Chondrocyte (in vitro differentiated cells): ENCODE results near the gene GALNT2. TPM values are rescaled to one million over a fixed set of nuclear protein-coding genes. Genes with fewer than 3 reads are reported as not detected.

Experiments used
- DNase-seq: peaks from one replicate; pipeline ENCODE4 v3.0.0; 2021; ENCODE audit warnings: mixed read lengths, low spot score
- H3K27ac Mint-ChIP-seq: one replicate; pipeline ENCODE4 v1.8.0; 2021; ENCODE audit warnings: mild to moderate bottlenecking, moderate library complexity, mixed read lengths; ENCODE audit not compliant: unreplicated experiment
- H3K27me3 Mint-ChIP-seq: 2 replicates; pipeline ENCODE4 v1.8.0; 2021; ENCODE audit warnings: low read depth, mixed read lengths
- H3K36me3 Mint-ChIP-seq: 2 replicates; pipeline ENCODE4 v1.8.0; 2021; ENCODE audit warnings: low read depth, mixed read lengths
- H3K4me1 Mint-ChIP-seq: 2 replicates; pipeline ENCODE4 v1.8.0; 2021; ENCODE audit warnings: low read depth, mild to moderate bottlenecking, mixed read lengths
- H3K4me3 Mint-ChIP-seq: one replicate; pipeline ENCODE4 v1.8.0; 2021; ENCODE audit warnings: mild to moderate bottlenecking, moderate library complexity, mixed read lengths; ENCODE audit not compliant: unreplicated experiment
- H3K9me3 Mint-ChIP-seq: 2 replicates; pipeline ENCODE4 v1.8.0; 2021; ENCODE audit warnings: low read depth, mixed read lengths
- total RNA-seq: library from RNA; stranded (reverse); gene quantifications from 3 replicates; pipeline ENCODE4 v1.2.1, GENCODE V29; 2021
- TF ChIP-seq, protein P1 (sequence below): fragments of 200-600 bp; sonication (generic); IDR thresholded peaks from 2 replicates; pipeline ENCODE4 v1.5.0; 2021; ENCODE audit warnings: antibody characterized with exemption, mild to moderate bottlenecking, moderate library complexity

The GALNT2 gene
- total RNA-seq, 1 donor from 2014 or later: 223 TPM

DNA sequence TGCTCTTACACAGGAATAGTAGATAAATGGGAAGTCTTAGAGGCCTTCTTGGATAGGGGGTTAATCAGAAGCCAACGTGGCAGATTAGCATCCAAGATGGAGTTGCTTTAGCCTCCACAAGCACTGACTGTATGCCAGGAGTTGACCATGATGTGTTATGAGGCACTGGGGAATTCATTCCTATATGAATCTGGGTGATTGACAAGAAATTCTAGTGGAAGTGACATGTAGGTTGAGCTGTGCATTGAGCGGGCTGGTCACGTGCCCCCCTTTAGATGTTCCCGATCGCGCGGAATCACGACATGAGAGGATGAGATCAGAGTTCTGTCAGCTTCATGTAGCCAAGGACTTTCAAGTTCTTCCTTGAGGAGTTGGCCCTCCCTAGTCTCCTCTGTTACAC is 31.7 kb downstream of the GALNT2 start:
- TF ChIP-seq, protein P1, sequence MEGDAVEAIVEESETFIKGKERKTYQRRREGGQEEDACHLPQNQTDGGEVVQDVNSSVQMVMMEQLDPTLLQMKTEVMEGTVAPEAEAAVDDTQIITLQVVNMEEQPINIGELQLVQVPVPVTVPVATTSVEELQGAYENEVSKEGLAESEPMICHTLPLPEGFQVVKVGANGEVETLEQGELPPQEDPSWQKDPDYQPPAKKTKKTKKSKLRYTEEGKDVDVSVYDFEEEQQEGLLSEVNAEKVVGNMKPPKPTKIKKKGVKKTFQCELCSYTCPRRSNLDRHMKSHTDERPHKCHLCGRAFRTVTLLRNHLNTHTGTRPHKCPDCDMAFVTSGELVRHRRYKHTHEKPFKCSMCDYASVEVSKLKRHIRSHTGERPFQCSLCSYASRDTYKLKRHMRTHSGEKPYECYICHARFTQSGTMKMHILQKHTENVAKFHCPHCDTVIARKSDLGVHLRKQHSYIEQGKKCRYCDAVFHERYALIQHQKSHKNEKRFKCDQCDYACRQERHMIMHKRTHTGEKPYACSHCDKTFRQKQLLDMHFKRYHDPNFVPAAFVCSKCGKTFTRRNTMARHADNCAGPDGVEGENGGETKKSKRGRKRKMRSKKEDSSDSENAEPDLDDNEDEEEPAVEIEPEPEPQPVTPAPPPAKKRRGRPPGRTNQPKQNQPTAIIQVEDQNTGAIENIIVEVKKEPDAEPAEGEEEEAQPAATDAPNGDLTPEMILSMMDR: no peak
- no peaks in the 10 kb centered on the region for H3K27me3 Mint-ChIP-seq
- H3K36me3 Mint-ChIP-seq: no peaks in the 10 kb centered on the region
- DNase-seq: no peak
- peaks cover 47% of the 10 kb centered on the region for H3K4me1 Mint-ChIP-seq
- no peak overlapping the region for H3K27ac Mint-ChIP-seq
- no peaks in the 10 kb centered on the region for H3K9me3 Mint-ChIP-seq
- H3K4me3 Mint-ChIP-seq: no peak overlapping the region

DNA sequence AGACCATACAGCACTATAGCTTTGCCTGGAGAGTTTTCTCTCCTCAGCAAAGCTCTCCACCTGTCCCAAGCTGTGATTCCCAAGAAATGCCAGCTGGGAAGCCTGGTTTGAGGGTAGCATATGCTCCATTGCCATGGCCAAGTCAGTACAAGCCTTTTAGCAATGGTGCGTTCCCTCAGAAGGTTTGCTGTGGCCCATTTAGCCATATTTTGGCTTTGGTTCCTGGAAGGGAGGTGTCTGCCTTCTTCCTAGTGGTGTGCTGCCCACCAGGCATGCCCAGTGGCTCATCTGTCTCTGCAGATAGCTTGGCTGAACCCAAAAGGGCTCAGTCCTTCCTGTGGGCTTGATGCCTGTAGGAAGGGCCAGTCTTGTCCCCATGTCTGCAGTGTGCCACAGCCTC is 32.4 kb downstream of the GALNT2 start:
- Mint-ChIP-seq H3K27me3 (no peaks in the 10 kb centered on the region), H3K4me1 (peaks cover 54% of the 10 kb centered on the region), H3K4me3 (no peak overlapping the region), H3K9me3 (no peaks in the 10 kb centered on the region), H3K36me3 (no peaks in the 10 kb centered on the region), H3K27ac (no peak overlapping the region)
- DNase-seq: no peak
- TF ChIP-seq, protein P1: no peak

DNA sequence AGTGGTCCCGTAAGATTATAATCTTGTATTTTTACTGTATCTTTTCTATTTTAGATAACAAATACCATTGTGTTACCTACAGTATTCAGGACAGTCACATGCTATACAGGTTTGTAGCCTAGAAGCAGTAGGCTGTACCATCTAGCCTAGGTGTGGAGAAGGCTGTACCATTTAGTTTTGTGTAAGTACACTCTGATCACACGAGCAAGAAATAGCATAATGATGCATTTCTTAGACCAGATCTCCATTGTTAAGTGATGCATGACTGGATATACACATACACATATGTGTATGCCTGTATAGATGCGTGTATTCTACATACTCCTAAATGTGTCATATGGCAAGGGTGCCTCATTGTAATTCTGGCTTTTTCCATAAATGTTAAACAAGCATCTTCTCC is 33.9 kb downstream of the GALNT2 start:
- Mint-ChIP-seq H3K4me3 (no peak overlapping the region), H3K27me3 (no peaks in the 10 kb centered on the region), H3K4me1 (peaks cover 64% of the 10 kb centered on the region), H3K36me3 (no peaks in the 10 kb centered on the region), H3K9me3 (no peaks in the 10 kb centered on the region), H3K27ac (peak overlapping the region; percentile 78)
- DNase-seq: no peak
- TF ChIP-seq, protein P1: no peak

DNA sequence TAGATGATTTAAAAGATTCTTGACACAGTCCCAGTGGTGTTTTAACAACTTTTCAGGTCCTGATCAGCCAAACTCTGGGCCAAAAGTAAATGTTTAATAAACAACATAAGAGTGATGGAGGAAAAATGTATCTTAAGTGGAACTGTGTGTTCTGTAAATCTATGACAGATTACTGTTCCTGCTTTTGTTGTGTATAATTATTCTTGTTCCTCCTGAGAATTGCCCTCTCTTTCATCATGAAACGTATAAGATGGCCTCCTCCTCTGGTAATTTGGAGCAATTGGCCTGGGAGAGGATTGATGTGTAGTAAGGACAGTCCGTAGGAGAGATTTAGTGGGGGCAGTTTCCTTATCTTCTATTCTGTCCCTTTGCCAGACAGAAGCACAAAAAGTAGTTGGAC is 34.5 kb downstream of the GALNT2 start:
- no peak for DNase-seq
- Mint-ChIP-seq H3K27ac (peak overlapping the region; percentile 78), H3K27me3 (no peaks in the 10 kb centered on the region), H3K4me1 (peaks cover 66% of the 10 kb centered on the region), H3K36me3 (no peaks in the 10 kb centered on the region), H3K9me3 (no peaks in the 10 kb centered on the region), H3K4me3 (no peak overlapping the region)
- TF ChIP-seq, protein P1: no peak

DNA sequence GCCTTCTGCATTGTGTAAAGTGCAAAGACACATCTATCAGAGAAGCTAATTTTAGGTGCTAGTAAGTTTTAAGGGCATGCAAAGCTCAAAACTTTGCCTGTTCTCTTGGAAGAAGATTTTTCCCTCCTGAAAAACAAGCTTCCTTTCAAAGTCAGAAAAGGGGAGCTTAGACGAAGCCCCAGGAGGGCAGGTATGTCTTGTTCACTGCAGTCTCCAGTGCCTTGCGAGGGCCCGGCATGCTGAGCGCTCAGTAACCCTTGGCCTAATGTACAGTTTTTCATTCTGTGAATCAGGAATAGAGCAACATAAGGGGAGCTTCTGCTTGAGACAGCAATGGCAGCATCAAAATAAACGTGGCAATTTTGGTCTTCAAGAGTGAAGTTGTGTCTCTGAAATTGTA is 35.0 kb downstream of the GALNT2 start:
- Mint-ChIP-seq H3K9me3 (no peaks in the 10 kb centered on the region), H3K36me3 (no peaks in the 10 kb centered on the region), H3K4me3 (no peak overlapping the region), H3K4me1 (peaks cover 68% of the 10 kb centered on the region), H3K27me3 (no peaks in the 10 kb centered on the region), H3K27ac (peak overlapping the region; percentile 78)
- no peak for DNase-seq
- TF ChIP-seq, protein P1: no peak
